Gastrocnemius medialis (tissue), 4 donors: Measurements from ENCODE around the gene DPF1. TPM values are rescaled to one million over a fixed set of nuclear protein-coding genes. Genes with fewer than 3 reads are reported as not detected.

Experiments used
- ATAC-seq, 2 donors: fragments of 150-250 bp; one replicate each; pipeline ENCODE4 v1.9.1; 2016
- DNase-seq, 2 donors: peaks; one replicate each; pipeline ENCODE4 v3.0.0-alpha.2; 2019
- H3K27ac ChIP-seq, 4 donors: fragments of 200-600 bp; sonication (generic); 1 replicate in 1 of 4; 2 replicates in 3 of 4; pipeline ENCODE4 v1.5.1; 2016 to 2018; ENCODE audit warnings: mild to moderate bottlenecking in 2 of 4, moderate library complexity in 1 of 4
- H3K27me3 ChIP-seq, 3 donors: fragments of 200-600 bp; sonication (generic) in 2 of 3; 1 replicate in 1 of 3; 2 replicates in 2 of 3; pipeline versions ENCODE4 v1.5.1 to v1.6.0; 2016 to 2019; ENCODE audit warnings: mild to moderate bottlenecking in 1 of 3, moderate library complexity in 1 of 3
- H3K36me3 ChIP-seq, 2 donors: fragments of 200-600 bp; sonication (generic) in 1 of 2; one replicate each; pipeline ENCODE4 v1.5.1; 2017 to 2018
- H3K4me1 ChIP-seq, 2 donors: fragments of 200-600 bp; sonication (generic) in 1 of 2; one replicate each; pipeline ENCODE4 v1.5.1; 2016 to 2017; ENCODE audit warnings: mild to moderate bottlenecking in 2 of 2
- H3K4me3 ChIP-seq, 4 donors: fragments of 200-600 bp; sonication (generic) in 3 of 4; 1 replicate in 1 of 4; 2 replicates in 3 of 4; pipeline ENCODE4 v1.5.1; 2016 to 2019; ENCODE audit warnings: mild to moderate bottlenecking in 2 of 4
- H3K9me3 ChIP-seq, 3 donors: fragments of 200-600 bp; sonication (generic) in 2 of 3; 1 replicate in 1 of 3; 2 replicates in 2 of 3; pipeline ENCODE4 v1.5.1; 2016 to 2019
- POLR2A ChIP-seq, 2 donors: fragments of 450-650 bp; IDR thresholded peaks; one replicate each; pipeline ENCODE4 v1.6.1; 2017; ENCODE audit warnings: antibody characterized with exemption in 2 of 2, mild to moderate bottlenecking in 2 of 2, moderate library complexity in 2 of 2
- in situ Hi-C, 4 donors: fragments of 200-750 bp; cut with MboI; loops; one replicate each; pipeline versions ENCODE4 v1.15.0 to v1.8.0; 2017; ENCODE audit warnings: low sequenced_read_pairs in 4 of 4
- intact Hi-C: fragments of 100-400 bp; cut with DNase I; formaldehyde crosslinking; loops from one replicate; pipeline ENCODE4 v1.15.1; 2023; ENCODE audit warnings: low total_unique reads
- total RNA-seq, 4 donors: library from RNA; depleted of rRNA; stranded (reverse); fragments of >200 nt; gene quantifications; one replicate each; pipeline versions ENCODE4 v1.1.0 to v1.2.3, GENCODE V29; 2016
- TF ChIP-seq, protein P1 (sequence below), 5 experiments: fragments of 450-650 bp in 3 of 5; fragments of 200-600 bp in 2 of 5; sonication (generic) in 2 of 5; IDR thresholded peaks in 4 of 5; conservative IDR thresholded peaks in 1 of 5; 1 replicate in 4 of 5; 2 replicates in 1 of 5; pipeline ENCODE4 v1.5.1; 2016 to 2019; ENCODE audit warnings: antibody characterized with exemption in 5 of 5, mild to moderate bottlenecking in 3 of 5, moderate library complexity in 3 of 5

Gene DPF1
- total RNA-seq, 4 donors from 2014 or later: not detected

DNA sequence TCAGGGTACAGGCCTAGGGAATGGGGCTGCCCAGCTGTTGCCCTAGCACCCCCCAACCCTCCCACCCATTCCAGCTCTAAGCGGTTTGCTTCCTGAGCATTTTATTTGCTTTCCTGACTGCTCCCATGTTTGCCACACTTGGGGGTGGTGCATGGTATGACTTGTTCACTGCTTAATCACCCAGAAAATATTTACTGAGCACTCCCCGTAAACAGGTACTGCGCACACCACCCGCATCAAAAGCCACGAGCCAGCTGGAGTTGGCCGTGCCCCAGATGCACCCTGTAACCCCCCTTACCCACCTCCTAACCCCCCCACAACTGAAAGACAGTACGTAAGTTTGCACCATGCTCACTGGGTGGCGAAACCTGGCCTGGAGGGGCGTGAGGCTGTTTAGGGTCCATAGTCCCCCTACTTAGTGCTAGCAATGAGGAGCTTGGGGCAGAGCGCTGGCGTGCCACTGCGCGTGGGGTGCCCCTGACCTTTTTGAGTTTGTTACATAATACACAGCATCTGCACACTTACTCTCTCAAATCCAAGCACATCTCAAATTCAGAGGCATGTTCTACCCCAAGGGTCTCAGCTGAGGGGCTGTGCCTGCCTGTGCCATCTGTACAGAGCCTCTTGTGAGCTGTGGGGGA, 29.8 kb downstream of the DPF1 start:
- no peak overlapping the region for H3K4me3 ChIP-seq
- DNase-seq: no peak
- no peak overlapping the region for H3K27ac ChIP-seq
- peaks cover 0 to 3% of the 10 kb centered on the region in 2 donors for H3K4me1 ChIP-seq
- TF ChIP-seq POLR2A (IDR thresholded peaks at IDR 0.05): no peak
- TF ChIP-seq, protein P1, sequence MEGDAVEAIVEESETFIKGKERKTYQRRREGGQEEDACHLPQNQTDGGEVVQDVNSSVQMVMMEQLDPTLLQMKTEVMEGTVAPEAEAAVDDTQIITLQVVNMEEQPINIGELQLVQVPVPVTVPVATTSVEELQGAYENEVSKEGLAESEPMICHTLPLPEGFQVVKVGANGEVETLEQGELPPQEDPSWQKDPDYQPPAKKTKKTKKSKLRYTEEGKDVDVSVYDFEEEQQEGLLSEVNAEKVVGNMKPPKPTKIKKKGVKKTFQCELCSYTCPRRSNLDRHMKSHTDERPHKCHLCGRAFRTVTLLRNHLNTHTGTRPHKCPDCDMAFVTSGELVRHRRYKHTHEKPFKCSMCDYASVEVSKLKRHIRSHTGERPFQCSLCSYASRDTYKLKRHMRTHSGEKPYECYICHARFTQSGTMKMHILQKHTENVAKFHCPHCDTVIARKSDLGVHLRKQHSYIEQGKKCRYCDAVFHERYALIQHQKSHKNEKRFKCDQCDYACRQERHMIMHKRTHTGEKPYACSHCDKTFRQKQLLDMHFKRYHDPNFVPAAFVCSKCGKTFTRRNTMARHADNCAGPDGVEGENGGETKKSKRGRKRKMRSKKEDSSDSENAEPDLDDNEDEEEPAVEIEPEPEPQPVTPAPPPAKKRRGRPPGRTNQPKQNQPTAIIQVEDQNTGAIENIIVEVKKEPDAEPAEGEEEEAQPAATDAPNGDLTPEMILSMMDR (IDR thresholded peaks at IDR 0.05 in 4 of 5, conservative IDR thresholded peaks at IDR 0.05 in 1 of 5): no peak
- intact Hi-C loops: no loop called here
- H3K9me3 ChIP-seq: no peaks in the 10 kb centered on the region
- in situ Hi-C loops: no loop called here
- ATAC-seq: no peak
- H3K27me3 ChIP-seq: no peaks in the 10 kb centered on the region
- H3K36me3 ChIP-seq: peaks cover 0 to 12% of the 10 kb centered on the region in 2 donors

DNA sequence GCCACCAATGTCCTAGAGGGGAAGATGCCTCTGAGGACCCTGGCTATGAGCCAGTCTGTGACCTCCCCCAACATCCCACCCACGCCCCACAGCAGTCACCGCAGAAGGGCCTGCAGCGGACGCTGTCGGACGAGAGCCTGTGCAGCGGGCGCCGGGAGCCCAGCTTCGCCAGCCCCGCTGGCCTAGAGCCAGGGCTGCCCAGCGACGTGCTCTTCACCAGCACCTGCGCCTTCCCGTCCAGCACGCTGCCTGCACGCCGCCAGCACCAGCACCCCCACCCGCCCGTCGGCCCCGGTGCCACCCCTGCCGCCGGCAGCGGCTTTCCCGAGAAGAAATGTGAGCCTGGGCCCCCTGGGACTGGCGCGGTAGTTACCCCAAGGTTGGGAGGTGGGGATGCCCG, 30.6 kb downstream of the DPF1 start:
- no peak overlapping the region for H3K27ac ChIP-seq
- H3K9me3 ChIP-seq: no peaks in the 10 kb centered on the region
- TF ChIP-seq, protein P1 (IDR thresholded peaks at IDR 0.05 in 4 of 5, conservative IDR thresholded peaks at IDR 0.05 in 1 of 5): no peak
- TF ChIP-seq POLR2A (IDR thresholded peaks at IDR 0.05): no peak
- no peak overlapping the region for H3K4me3 ChIP-seq
- no peak for DNase-seq
- no peaks in the 10 kb centered on the region for H3K27me3 ChIP-seq
- no peak for ATAC-seq
- intact Hi-C loops (no loop called here), in situ Hi-C loops (no loop called here)
- peaks cover 0 to 3% of the 10 kb centered on the region in 2 donors for H3K4me1 ChIP-seq
- H3K36me3 ChIP-seq: peaks cover 0 to 5% of the 10 kb centered on the region in 2 donors

DNA sequence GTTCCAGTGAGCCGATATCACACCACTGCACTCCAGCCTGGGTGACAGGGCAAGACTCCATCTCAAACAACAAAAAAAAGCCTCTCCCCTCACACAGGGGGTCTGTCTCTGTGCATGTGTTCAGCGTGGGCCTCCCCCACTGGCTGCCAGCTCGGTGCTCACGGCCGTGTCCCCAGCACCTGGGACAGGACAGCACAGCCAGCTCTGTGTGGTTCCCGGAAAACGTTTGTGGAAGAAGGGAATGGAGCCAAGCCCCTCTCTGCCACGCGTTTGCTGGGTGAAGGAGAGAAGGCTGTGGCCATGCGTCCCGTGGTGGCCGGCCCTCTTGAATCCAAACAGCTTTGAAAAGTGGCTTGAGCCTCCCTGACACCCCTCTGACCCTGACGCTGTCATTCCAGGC, 32.3 kb downstream of the DPF1 start:
- Histone ChIP-seq H3K4me1 (peaks cover 0 to 3% of the 10 kb centered on the region in 2 donors), H3K27ac (no peak overlapping the region), H3K36me3 (peaks cover 0 to 5% of the 10 kb centered on the region in 2 donors), H3K27me3 (no peaks in the 10 kb centered on the region), H3K4me3 (no peak overlapping the region), H3K9me3 (no peaks in the 10 kb centered on the region)
- intact Hi-C loops (no loop called here), in situ Hi-C loops (no loop called here)
- TF ChIP-seq, protein P1 (IDR thresholded peaks at IDR 0.05 in 4 of 5, conservative IDR thresholded peaks at IDR 0.05 in 1 of 5): no peak
- DNase-seq (no peak), ATAC-seq (no peak)

DNA sequence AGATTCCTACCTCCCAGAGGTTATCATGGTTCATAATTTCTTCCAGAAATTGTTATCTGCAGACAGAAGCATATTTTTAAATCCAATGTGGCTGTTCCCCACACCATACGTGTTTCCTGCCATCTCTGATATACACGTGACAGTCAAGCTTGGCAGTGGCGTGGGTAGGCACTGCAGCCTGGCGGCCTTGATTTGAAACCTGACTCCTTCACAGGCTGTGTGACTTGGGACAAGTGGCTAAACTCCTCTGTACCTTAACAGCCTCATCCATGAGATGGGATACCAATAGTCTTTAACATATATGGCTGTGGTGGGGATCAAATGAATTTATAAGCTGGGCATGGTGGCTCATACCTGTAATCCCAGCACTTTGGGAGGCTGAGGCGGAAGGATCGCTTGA, 33.2 kb downstream of the DPF1 start:
- Histone ChIP-seq H3K4me3 (no peak overlapping the region), H3K27me3 (no peaks in the 10 kb centered on the region), H3K4me1 (peaks cover 0 to 3% of the 10 kb centered on the region in 2 donors), H3K27ac (no peak overlapping the region), H3K36me3 (peaks cover 0 to 5% of the 10 kb centered on the region in 2 donors), H3K9me3 (no peaks in the 10 kb centered on the region)
- ATAC-seq (no peak), DNase-seq (no peak)
- TF ChIP-seq, protein P1 (IDR thresholded peaks at IDR 0.05 in 4 of 5, conservative IDR thresholded peaks at IDR 0.05 in 1 of 5): no peak
- no peak for TF ChIP-seq POLR2A (IDR thresholded peaks at IDR 0.05)
- in situ Hi-C loops: no loop called here
- intact Hi-C loops: no loop called here

DNA sequence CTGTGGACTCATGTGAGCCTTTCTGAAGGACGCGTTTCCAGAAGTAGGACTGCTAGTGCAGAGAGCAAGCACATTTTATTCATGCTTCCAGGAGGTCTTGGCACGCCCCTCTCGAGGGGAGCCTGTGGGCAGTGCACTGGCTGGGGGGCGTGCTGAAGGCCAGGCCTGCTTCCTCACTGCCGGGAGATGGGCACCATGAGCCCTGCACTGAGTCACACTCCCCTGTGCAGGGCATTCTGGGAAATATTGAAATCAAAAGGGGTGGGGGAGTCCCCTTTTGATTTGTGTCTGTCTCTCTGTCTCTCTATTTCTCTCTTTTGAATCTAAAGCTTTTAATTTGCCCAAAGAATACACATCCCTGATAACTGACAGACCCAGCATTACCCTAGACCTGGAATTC, 34.0 kb downstream of the DPF1 start:
- in situ Hi-C loops: no loop called here
- Histone ChIP-seq H3K9me3 (no peaks in the 10 kb centered on the region), H3K36me3 (peaks cover 0 to 2% of the 10 kb centered on the region in 2 donors), H3K27ac (no peak overlapping the region), H3K4me1 (peaks cover 0 to 3% of the 10 kb centered on the region in 2 donors), H3K27me3 (no peaks in the 10 kb centered on the region), H3K4me3 (no peak overlapping the region)
- TF ChIP-seq, protein P1 (IDR thresholded peaks at IDR 0.05 in 4 of 5, conservative IDR thresholded peaks at IDR 0.05 in 1 of 5): no peak
- no peak for TF ChIP-seq POLR2A (IDR thresholded peaks at IDR 0.05)
- ATAC-seq: no peak
- intact Hi-C loops: no loop called here
- DNase-seq: no peak
